Measurements from ENCODE around the gene USP46.

Gene USP46

GRCh38 chr4:52659722-52660261 lies 691 bp upstream of the USP46 start:
- peak overlapping the region; percentile 68 for H3K4me3 ChIP-seq (ENCODE audit: low read length)
- TF ChIP-seq CTCF (conservative IDR thresholded peaks at IDR 0.05; ENCODE audit: low read depth, low read length) = no peak
- DNase-seq (ENCODE audit: low read depth) = no peak

- DNase-seq (ENCODE audit: low read depth) = no peak
- no peak for TF ChIP-seq CTCF (conservative IDR thresholded peaks at IDR 0.05; ENCODE audit: low read depth, low read length)
- peak overlapping the region; percentile 68 for H3K4me3 ChIP-seq (ENCODE audit: low read length)
These were observed 480 bp downstream of the USP46 start for GRCh38 chr4:52658641-52659000.

GRCh38 chr4:52657618-52658501 lies 1.2 kb downstream of the USP46 start:
- peak; percentile 39 for DNase-seq (ENCODE audit: low read depth)
- peak overlapping the region; percentile 68 for H3K4me3 ChIP-seq (ENCODE audit: low read length)
- peak; percentile 20 for TF ChIP-seq CTCF (conservative IDR thresholded peaks at IDR 0.05; ENCODE audit: low read depth, low read length)

- TF ChIP-seq CTCF (conservative IDR thresholded peaks at IDR 0.05; ENCODE audit: low read depth, low read length) = no peak
- no peak for DNase-seq (ENCODE audit: low read depth)
- no peak overlapping the region for H3K4me3 ChIP-seq (ENCODE audit: low read length)
These were observed 1.8 kb downstream of the USP46 start for GRCh38 chr4:52657292-52657617.

- no peak for TF ChIP-seq CTCF (conservative IDR thresholded peaks at IDR 0.05; ENCODE audit: low read depth, low read length)
- DNase-seq (ENCODE audit: low read depth) = no peak
- H3K4me3 ChIP-seq (ENCODE audit: low read length) = no peak overlapping the region
These were observed 3.6 kb downstream of the USP46 start for GRCh38 chr4:52655506-52655905.

- no peak for DNase-seq (ENCODE audit: low read depth)
- TF ChIP-seq CTCF (conservative IDR thresholded peaks at IDR 0.05; ENCODE audit: low read depth, low read length) = no peak
- H3K4me3 ChIP-seq (ENCODE audit: low read length) = no peak overlapping the region
These were observed 7.0 kb downstream of the USP46 start for GRCh38 chr4:52651996-52652672.
